Forelimb muscle (tissue), 1 donor: ENCODE data around the gene SCN4A. TPM values are rescaled to one million over a fixed set of nuclear protein-coding genes. Genes with fewer than 3 reads are reported as not detected.
A peak's percentile ranks its signal among the peaks of the same experiment; 100 is the strongest.
"Not testable (repeated sequence)": the region's sequence is repeated elsewhere in the genome, so short reads cannot be mapped to it uniquely, and the experiment has no call there.

ENCODE experiments used
- DNase-seq: peaks from one replicate; pipeline ENCODE4 v3.0.0-alpha.2; 2013; ENCODE audit warnings: low read depth
- polyA plus RNA-seq: library from polyadenylated mRNA; unstranded; fragments of 120-200 nt; gene quantifications from one replicate; pipeline ENCODE4 v1.2.1, GENCODE V29; 2013; ENCODE audit not compliant: insufficient read length

SCN4A gene
- polyA plus RNA-seq, 1 donor, result 50.1 TPM

DNA sequence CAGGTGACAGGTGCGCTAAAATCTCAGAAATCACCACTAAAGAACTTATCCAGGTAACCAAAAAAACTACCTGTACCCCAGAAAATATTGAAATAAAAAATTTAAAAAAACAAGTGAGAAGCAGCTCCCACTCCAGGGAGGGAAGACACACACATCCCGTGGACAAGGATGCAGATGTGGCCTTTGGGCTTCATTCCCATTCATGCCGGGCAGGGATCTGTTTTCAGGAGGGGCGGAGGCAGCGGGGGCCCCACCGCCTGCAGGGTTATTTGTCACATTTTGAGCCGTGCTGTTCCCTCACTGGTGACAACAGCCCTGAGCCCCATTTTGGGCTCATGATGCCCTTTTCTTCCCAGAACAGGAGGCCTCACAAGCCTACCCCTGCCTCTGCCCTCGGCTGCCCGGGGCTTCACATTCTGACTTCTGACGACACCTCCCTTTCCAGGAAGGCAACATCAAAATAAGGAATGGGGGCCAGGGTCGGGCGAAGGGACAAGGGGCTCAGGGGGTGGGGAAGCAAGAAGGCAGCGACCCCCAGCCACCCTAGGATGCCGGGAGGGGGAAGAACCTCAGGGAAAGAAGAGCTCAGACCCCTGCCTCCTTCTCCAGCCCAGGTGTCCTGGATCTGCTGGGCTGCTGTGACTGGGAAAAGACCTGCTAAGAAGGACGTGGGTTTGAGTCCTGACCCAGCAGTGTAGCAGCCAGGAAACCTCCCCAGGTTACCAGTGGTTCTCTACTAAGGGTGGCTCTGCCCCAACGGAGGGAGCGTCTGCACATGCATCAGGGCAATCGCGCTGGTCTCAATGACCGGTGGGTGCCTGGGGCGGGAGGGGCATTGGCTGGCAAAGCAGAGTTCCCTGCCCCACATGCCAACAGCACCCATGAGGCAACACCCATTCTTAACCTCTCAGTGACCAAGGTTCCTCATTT lies 38.3 kb downstream of the SCN4A start:
- DNase-seq, result no peak

DNA sequence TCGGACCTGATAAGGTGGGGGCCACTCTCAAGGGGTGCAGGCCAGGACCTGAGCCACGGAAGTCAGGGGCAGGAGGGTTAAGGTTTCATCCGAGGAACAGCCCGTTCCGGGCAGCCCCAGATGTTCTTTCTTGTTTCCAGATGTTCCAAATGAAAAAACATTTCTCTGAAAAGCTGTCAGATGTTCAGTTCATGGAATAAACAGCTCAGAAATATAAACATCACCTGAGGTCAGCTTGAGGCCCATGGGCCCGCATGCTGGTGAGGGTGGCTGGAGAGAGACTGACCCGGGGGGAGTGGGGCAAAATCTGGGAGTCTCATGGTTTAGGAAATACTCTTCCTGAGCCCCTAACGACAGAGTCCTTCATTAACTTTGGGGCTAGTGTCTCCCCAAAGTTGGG lies 39.1 kb downstream of the SCN4A start:
- DNase-seq, result no peak

DNA sequence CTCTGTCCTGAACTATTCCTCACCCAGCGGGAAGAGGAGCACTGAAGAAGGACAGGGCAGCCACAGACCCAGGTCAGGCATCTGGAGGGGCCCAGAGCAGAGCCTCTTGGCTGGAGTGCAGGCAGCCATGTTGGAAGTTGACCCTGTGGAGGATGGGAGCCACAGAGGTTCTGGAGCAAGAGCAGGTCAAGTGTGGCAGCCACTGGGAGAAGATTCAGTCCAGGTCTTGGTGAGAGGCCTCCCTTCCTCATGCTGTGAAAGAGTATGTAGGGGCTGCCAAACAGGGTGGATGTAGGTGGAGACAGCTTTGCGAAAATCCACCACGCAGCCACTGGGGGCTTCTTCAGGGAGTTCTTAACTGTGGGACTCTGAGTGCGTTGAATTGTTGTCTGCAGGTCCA lies 40.0 kb downstream of the SCN4A start:
- no peak for DNase-seq

DNA sequence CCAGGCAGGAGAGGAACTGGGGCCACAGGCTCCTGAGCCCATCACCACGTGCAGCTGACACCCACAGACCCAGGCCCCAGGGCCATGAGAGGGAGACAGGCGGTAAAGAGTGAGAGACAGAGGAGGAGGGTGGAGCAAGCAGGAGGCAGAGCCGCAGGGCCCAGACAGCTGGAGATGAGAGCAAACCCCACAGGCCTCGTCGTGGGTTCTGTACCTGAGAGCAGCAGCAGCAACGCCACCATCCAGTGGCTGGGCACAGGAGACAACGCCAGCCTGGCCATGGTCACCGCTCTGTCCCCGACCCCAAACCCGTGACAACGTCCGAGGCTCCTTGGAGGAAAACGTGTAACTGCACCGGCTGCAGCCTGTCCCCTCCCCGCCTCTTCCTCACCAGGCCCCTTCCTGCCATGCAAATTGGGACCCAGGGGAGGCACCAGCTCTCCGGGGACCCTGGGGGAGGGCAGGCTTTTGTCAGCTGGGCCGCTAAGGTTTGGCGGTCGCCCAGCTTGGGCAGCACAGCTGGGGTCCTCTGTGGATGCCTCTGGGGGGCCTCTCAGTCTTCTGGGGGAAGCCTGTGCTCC lies 40.6 kb downstream of the SCN4A start, which contains the start of gene CD79B:
TSS of gene CD79B (minus strand) at position 351 of the 581 bp plus-strand sequence. CDS start at position 281, 70 bp downstream.
- no peak for DNase-seq

DNA sequence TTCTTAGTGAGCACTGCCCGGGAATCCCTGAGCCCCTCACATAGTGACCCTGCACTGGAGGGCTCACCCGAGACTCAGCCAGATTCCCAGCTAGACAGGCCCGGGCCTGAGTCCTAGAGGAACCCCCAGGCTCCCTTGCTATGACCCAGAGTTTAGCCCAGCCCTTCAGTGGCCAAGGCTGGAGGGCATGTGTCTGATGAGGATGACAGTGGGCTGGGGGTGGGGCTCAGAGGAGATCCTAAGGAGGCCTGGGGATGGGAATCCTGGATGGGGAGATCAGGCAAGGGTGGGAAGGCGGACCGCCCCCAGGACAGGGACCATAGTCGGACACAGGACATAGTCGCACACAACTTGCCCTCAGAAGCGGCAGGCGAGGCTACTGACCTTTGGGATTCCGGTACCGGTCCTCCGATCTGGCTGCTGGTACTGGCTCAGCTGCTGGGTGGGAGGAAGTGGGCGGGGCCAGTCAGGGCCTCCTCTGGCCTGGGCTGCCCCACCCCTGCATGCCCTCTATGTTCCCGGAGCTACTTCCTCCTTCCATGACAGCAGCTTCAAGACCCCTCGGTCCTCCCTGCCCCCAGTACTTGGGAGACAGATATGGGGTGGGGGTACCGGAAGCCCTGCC lies 41.7 kb downstream of the SCN4A start:
- no peak for DNase-seq

DNA sequence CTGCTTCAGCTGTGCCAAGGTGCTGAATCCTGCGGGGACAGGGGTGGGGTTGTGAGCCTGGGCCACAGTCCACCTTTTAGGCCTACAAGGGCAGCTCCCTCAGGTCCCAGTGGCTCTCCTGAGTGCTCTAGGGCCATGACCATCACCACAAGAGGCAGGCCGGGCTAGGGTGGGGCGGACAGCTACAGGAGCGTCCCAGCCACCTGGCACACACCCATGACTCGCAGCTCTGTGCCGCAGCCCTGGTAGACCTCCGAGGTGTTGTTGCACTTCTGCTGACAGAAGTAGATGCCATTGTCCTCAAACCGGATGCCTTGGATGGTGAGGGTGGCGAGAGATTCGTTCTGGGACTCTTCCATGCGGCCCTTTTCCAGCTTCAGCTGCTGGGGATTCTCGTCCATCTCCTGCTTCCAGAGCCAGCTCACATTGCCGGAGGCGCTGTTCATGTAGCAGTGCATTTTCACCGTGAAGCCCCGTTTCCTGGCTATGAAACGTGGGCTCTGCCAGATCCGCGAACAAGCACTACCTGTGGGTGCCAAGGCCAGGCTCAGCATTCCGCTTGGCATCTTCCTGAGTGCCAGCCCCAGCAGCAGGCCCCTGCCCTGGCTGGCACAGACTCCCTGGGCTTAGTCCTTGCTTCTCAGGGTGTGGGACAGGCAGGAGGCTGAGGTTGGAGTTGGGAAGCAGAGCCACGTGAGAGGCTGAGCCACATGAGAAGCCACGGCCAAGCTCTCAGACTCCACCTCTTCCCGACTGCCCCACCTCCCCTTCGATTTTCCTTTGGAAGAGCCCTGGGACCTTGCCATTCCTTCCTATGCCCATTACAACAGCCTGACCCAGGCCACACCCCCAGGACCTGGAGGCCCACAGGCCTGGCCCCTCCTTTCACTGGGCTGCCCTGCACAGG lies 42.6 kb downstream of the SCN4A start:
- no peak for DNase-seq

DNA sequence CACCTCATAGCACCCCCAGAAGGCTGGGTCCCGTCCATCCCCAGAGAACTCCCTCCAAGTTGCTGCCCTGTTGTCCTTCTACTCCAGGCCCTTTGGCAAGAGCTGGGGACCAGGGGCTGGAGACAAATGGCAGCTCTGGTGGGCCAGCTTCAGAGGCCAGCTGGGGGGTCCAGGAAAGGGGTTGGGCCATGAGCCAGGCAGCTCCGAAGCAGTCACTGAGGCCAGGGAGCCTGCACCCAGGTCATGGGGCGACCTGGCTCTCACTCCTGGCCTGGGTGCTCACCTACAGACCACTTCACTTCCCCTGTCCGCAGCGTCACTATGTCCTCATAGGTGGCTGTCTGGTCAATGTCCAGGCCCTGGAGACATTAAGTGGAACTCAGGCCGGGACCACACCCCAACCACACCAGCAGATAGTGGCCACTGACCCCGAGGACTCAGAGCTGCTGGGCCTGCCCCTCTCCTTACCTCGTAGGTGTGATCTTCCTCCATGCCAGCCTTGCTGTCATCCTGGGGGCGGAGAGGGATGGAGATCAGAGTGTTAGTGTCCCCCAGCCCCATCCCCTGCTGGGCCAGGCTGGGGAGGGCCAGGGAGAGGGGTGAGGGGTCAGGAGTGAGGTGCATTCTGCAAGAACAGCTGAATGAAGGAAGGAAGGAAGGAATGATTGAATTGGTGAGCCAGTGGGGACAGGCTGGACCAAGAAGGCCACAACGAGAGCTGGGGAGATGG lies 43.6 kb downstream of the SCN4A start:
- no peak for DNase-seq

DNA sequence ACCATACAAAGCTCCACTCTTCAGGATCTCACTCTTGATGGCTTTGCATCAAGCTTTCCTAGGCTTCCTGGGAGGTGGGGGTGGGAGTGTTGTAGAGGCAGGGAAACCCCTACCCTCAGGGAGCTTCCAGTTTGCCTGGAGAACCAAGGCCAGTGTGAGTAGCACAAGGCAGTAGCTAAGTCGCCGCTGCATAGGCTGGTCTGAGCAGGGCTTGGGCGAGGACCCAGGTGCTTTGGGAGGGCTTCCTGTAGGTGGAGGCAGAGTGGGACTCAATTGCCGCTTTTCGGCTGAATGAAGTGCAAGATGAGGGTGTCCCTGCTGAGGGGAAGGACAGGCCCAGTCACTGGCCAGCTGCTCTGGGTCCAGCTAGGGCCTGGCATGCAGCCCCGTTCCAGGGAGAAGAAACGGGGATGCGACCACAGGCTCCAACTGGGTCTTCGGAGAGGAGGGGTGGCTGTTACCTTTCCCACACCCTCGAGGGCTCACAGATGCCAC lies 44.5 kb downstream of the SCN4A start:
- no peak for DNase-seq

DNA sequence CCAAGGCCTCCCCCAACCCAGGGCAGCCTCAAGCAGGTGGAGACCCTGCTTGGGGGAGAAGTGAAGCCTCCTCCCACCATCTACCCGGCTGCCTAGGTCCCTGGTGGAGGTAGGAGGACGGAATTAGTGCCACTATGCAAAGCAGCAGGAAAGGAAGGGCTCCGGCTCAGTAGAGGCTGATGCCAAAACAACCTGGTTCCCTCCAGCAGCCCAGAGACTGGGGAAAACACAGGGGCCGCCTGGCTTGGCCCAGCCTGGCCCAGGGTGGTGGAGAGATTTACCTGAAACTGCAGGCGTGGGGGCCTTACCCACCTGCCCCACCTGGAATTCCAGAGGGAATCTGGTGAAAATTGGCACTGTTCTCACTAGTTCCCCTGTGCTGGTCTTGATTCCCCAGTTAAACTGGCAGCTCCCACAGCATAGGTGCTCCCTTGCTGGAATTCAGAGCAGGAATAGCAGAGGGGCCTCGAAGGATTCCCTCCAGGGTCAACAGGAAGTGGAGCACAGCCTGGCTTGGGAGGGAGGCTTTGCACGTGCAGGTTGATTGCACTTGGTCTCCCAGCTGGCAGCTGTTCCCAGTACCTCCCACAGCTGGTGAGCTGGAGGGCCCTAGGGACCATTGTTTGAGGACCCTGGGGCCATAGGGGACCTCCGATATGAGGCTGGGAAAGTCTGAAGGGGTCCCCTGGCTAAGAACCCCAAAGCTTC lies 45.1 kb downstream of the SCN4A start:
- no peak for DNase-seq

DNA sequence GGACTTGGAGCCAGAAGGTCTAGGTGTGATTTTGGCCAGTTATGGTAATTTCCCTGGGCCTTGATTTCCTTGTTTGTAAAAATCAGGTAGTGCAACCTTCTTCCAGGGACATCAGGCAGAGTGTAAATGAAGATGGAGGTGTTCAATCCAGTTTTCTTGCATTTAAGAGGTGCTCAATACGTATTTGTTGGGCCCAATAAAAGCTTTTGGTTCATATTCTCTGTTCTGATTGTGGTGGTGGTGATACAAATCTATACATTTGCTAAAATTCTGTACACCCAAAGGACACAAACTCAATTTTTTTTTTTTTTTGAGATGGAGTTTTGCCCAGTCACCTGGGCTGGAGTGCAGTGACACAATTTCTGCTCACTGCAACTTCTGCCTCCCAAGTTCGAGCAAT lies 46.6 kb downstream of the SCN4A start:
- DNase-seq, result no peak

DNA sequence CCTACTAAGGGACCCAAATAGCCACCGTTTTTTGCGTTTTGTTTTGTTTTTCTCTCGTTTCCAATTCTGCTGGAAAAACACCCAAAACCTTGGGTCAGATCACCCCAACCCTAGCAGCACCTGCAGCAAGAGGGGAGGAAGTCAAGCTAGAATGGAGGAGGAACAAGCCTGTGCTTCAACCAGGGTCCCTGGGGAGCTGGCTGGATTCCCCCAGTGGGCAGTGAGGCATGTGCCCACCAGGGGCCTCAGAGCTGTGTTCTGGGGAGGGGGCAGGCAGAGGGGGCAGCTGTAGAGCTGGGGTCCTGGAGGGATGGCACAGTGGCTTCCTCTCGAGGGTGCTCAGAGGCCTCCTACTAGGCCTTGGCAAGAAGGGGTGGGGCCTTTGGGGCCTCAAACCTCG lies 47.1 kb downstream of the SCN4A start:
- no peak for DNase-seq

DNA sequence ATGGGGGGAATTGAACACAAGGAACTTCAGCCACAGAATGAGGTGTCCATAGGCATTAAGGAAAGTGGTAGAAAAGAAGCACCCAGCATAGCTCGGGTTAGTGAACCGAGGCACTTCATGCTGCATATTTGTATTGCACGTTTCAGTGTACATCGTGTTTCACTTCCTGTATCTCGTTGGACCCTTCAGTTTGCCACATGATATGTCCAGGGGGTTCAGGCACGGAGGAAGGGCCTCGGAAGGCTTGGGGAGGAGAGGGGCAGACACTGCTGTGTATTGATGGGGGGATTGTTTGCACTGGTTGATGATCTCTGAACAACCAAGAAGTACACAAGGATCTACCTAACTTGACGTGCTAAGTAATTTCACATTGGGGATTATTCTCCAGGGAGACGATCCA lies 50.3 kb downstream of the SCN4A start:
- not testable (repeated sequence) for DNase-seq

DNA sequence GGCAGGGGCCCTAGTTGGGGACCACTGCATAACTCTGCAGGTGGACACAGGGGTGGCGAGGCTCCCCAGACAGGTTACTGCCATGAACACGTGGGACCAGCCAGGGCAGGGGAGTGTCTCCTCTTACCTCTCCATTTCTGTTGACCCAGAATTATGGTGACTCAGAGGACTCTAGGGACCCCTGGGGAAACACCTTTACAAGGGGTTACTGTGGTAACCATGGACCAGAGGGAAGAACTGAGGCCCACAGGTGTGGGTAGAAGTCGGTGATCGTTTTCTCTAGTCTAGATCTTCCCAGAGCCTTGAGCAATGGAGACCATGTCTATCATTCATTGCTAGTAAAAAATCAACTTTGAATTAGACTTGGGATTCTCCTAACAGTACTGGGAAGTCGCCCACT lies 51.9 kb downstream of the SCN4A start:
- not testable (repeated sequence) for DNase-seq

DNA sequence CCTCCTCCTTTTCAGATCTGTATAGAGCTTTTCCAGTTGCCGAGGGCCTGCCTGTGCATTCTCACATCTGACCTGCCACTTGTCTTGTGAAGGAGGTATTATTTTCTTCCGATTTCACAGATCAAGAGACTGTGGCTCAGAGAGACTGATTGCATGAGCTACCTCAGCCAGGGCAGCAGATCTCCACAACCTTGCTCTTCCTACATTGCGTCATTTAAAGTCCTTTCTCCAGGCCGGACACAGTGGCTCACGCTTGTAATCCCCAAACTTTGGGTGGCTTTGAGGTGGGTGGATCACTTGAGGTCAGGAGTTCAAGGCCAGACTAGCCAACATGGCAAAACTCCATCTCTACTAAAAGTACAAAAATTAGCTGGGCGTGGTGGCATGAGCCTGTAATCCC lies 52.7 kb downstream of the SCN4A start:
- not testable (repeated sequence) for DNase-seq

DNA sequence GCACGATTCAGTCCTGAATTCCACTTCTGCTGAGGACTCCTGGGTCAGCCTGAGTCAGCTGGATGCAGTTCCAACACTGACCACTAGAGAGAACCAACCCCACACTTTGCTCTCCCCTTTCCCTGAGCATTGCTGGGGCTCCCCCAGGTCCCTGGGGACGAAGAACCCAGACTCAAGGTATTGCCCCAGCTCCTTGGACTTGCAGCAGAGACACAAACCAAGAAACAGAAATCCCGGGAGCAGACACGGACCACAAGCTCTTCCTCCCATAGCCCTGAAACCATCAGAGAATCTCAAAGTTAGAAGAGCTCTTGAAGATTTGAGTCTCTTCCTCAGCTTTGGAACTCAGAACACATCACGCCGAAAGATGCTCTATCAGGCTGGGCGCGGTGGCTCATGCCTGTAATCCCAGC lies 53.4 kb downstream of the SCN4A start:
- DNase-seq, result peak; percentile 28

DNA sequence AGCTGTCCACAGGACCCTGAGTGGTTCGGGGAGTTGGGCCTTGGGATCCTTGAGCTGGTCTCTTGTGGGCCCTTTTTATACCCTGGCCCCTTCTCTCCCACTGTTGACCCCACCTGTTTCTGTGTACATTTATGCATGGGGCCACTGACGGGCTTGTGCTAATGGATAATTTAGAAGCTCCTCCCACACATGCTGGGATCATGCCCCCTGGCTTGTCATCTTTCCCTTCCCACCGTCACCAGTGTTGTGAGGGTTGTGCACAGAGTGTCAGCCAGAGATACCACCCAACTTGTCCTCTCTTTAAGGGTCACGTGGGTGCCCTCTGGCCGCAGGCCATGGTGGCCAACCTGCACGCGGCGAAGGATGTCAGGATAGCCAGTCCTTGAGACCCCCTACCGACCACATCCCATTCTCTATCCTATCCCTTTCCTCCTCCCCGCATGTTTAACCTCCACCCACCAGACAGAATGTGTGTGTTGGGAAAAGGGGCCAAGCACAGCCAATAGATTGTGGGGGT lies 53.9 kb downstream of the SCN4A start, which contains the start of gene GH1:
TSS of gene GH1 (minus strand) at position 51 of the 517 bp plus-strand sequence. CDS start 63 bp downstream, outside the sequence.
- not testable (repeated sequence) for DNase-seq

DNA sequence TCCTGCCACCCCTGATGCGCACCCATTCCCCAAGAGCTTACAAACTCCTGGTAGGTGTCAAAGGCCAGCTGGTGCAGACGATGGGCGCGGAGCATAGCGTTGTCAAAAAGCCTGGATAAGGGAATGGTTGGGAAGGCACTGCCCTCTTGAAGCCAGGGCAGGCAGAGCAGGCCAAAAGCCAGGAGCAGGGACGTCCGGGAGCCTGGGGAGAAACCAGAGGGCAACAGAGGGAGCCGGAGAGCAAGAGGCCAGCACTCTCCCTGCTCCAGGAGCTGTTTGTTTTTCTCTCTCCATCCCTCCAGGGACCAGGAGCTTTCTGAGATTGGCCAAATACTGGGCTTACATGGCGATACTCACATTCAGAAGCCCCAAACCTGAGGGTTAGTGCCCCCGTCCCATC lies 54.4 kb downstream of the SCN4A start:
- DNase-seq, result no peak

DNA sequence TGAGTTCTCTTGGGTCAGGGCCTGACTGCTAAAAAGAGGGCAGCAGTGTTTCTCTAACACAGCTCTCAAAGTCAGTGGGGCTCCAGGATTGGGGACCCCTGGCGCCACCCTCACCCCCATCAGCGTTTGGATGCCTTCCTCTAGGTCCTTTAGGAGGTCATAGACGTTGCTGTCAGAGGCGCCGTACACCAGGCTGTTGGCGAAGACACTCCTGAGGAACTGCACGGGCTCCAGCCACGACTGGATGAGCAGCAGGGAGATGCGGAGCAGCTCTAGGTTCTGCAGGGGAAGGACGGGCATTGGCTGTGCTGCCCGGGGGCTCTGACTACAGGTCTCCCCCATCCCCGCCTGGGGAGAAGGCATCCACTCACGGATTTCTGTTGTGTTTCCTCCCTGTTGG lies 55.1 kb downstream of the SCN4A start:
- no peak for DNase-seq

DNA sequence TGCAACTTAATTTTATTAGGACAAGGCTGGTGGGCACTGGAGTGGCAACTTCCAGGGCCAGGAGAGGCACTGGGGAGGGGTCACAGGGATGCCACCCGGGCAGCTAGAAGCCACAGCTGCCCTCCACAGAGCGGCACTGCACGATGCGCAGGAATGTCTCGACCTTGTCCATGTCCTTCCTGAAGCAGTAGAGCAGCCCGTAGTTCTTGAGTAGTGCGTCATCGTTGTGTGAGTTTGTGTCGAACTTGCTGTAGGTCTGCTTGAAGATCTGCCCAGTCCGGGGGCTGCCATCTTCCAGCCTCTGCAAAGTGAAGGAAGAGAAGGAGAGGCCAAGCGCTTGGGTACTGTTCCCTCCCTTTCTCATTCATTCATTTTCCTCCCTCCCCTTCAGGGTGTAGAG lies 55.5 kb downstream of the SCN4A start:
- not testable (repeated sequence) for DNase-seq
